HS-5 (cell line): ENCODE data around the gene CPT1B.

Source experiments
- DNase-seq: peaks from one replicate; pipeline ENCODE4 v3.0.0-alpha.2; 2012; ENCODE audit warnings: low read depth

Gene CPT1B

DNA sequence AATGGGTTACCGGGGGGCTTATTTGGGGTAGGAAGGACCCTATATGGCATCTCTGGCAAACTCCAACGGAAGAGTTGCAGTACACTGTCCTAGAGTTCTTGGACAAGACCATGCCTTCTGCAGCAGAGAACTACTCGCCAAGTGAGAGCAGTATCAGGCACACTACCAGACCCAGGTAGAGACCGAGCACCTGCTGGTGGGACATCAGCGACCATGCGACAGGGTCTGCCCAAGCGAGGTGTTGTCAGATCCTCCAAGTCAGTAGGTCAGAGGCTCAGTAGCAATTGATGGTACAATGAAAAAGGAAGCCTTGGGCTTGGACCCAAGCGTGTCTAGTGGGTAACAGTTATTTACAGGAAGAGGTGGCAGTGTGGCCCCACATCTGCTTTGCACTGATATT is 7.6 kb upstream of the CPT1B start:
- no peak for DNase-seq

GRCh38 chr22:50585238-50585637 is 7.0 kb upstream of the CPT1B start:
- DNase-seq: no peak

- no peak for DNase-seq
Measured at GRCh38 chr22:50584106-50585096, 6.2 kb upstream of the CPT1B start.

DNA sequence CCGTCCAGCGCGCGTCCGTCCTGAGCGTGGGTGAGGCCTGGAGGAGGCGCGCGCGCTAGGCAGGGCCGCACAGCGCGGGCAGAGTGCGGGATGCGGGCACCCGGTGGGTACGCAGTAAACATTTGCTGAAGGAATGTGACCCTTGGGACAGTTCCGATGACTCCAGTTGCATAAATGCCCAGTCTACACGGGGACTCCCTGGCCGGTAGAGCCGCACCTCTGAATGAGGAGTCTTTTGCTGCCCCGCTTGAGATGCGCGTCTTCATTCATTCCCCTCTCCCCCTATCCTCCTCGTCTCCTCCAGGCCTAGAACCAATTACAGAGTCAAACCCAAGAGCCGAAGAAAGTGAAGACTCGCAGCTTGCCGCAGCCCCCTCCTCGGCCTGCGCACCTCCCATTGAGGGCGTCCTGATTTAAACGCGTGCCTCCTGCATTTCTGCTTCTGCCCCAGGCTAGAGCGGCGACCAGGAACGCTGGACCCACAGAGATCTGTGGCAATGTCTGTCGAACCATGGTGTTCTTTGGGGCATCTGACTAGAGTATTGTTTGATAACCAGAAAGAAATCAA is 5.2 kb upstream of the CPT1B start:
- DNase-seq: no peak

DNA sequence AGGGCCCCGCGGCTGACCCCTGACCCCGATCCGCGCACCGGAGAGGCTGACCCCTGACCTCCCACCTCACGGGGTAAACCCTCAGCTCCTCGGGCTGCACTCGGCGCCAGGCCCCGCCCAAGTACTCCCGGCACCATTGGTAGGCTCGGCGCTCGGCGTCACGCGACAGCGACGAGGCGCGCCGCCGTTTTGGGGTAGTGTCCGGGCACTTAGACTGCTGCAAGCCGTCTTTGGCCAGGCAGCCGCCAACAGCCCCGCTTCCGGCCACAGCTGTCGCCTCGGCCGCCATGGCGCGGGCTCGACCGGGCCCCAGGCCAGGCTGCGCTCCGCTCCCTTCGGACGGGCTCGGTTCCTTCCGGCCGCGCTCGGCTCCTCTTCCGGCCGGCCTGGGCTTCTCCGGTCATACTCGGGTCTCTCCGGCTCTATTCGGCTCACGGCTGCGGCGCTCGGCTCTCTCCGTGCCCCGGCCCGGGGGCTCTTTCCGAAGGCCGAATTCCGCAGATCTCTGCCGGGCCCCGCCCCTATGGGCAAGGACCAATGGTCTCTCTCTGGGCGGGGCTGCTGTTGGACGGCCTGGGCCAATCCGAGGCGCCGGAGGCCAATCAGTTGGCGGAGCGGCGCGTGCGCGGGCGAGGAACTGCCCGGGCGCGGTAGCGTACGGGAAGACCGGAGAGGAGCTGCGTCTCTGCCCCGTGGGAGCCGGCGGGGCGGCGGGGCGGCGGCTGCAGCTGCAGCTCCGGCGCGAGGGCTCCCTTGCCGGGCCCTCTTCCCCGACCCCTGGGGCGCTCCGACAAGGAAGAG is 4.5 kb upstream of the CPT1B start, which contains the start of gene CHKB:
TSS of gene CHKB (minus strand) at position 357 of the 801 bp plus-strand sequence. CDS start at position 289, 68 bp downstream.
- peak; percentile 86 for DNase-seq

DNA sequence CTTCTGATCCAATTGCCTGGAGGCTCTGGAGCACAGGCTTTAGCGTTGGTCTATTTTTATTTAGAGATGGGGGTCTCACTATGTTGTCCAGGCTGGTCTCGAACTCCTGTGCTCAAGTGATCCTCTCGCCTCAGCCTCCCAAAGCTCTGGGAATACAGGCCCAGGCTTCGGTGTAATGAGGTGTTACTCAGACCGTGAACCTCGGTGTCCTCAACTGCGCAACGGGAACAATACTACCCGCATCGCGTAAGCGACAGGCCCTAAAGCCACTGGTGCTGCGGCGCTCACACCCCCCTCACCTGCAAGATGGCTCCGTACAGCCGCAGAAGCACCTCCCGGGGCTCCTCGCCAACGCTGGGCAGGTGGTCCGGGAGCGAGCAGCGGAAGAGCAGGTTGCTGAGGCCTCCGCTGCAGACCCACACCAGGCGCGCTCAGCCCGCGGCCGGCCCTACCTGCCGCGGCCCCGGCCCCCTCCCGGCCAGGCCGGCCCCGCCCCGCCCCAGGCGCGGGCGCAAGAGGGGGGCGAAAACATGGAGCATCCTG is 3.8 kb upstream of the CPT1B start:
- no peak for DNase-seq

DNA sequence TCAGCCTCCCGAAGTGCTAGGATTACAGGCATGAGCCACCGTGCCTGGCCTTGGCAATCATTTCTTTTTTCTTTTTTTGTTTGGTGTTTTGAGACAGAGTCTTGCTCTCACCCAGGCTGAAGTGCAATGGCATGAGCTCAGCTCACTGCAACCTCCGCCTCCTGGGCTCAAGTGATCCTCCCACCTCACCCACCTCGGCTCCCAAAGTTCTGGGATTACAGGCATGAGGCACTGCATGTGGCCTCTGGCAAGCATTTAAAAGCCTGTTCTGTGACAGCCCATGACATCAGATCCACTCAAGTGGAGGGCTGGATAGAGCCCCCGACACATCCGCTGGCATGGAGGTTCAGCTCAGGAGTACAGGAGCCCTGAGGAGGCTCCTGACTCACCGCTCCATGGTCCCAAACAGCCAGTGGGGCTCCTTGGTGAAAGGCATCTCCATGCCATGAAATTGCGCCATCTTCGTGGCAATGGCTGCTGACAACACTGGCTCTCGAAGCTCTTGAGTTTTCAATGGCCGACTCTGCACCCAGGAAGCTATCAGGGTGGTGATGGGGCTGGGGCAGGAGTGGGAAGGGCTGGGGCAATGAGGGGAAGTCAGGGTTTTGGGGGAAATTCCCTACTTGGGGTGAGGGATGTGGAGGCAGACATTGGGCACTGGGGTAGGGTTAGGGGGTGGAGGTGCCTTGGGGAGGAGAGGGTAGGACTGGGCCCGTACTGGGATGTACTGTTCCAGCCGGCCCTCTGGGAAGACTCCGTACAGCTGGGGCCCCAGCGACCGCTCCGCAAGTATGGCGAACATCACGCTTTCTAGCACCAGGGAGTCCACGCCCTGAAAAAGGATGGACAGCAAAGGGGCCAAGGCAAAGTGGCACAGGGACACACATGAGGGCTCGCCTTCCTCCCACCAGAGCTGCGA is 3.1 kb upstream of the CPT1B start:
- DNase-seq: no peak

- DNase-seq: no peak
Measured at GRCh38 chr22:50579752-50580151, 1.5 kb upstream of the CPT1B start.

DNA sequence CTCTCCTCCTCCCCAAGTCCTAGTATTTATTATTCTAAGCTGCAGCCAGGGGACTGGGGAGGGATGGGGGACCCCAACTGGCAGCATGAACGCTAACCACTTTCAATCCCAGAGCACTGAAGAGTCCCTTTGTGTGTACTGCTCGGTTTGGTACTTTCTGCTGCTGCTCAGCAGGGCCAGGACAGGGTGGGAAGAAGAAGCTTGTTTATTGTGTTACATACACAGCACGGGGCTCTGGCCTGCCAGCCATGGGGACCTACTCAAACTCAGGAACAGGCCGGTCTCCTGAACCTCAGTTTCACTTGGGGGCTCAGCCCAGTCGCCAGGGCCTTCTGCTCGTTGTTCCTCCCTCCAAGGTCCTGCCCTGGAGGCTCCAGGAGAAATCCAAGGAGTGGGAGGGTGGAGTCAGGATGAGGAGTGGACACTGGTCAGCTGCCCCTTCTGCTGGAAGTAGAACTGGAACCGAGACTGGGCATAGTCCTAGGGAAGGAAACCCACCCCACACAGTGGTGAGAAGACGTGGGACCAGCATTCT is 616 bp upstream of the CPT1B start:
- DNase-seq: no peak

- DNase-seq: no peak
Measured at GRCh38 chr22:50577697-50577986, 585 bp downstream of the CPT1B start.

GRCh38 chr22:50576806-50577696 is 1.2 kb downstream of the CPT1B start:
- DNase-seq: no peak

DNA sequence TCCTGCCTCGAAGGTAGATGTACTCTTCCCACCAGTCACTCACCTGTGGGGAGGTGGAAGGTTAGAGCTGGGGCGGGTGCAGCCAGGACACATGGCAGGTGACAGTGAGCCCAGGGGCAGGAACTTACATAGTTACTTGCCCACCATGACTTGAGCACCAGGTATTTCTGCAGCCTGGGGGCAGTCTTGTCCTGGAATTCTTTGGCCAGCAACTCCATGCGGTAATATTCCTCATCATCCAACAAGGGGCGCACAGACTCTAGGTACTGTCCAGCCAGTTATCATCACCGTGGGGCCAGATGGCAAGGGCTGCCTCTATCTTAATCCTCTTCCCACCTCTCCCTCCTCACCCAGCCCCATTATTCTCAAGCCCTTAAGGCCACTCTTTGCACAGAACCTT is 2.2 kb downstream of the CPT1B start:
- no peak for DNase-seq

GRCh38 chr22:50575426-50575941 is 2.7 kb downstream of the CPT1B start:
- DNase-seq: no peak

DNA sequence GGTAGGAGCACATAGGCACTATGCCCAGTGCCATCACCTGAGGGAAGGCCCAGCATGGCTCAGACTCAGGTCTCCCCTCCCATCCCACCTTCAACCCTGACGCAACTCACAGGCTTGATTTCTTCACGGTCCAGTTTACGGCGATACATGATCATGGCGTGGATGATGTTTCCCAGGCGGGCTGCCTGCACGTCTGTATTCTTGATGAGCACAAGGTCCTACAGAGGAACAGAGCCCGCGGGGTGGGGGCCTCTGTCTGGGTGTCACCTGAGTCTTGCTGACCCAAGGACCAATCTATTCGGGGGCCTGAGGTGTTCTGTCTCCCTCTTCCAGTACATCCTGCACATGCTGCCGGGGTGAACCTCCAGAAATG is 3.9 kb downstream of the CPT1B start:
- DNase-seq: no peak

- DNase-seq: no peak
Measured at GRCh38 chr22:50573491-50574382, 4.5 kb downstream of the CPT1B start.

GRCh38 chr22:50572965-50573364 is 5.3 kb downstream of the CPT1B start:
- DNase-seq: no peak

DNA sequence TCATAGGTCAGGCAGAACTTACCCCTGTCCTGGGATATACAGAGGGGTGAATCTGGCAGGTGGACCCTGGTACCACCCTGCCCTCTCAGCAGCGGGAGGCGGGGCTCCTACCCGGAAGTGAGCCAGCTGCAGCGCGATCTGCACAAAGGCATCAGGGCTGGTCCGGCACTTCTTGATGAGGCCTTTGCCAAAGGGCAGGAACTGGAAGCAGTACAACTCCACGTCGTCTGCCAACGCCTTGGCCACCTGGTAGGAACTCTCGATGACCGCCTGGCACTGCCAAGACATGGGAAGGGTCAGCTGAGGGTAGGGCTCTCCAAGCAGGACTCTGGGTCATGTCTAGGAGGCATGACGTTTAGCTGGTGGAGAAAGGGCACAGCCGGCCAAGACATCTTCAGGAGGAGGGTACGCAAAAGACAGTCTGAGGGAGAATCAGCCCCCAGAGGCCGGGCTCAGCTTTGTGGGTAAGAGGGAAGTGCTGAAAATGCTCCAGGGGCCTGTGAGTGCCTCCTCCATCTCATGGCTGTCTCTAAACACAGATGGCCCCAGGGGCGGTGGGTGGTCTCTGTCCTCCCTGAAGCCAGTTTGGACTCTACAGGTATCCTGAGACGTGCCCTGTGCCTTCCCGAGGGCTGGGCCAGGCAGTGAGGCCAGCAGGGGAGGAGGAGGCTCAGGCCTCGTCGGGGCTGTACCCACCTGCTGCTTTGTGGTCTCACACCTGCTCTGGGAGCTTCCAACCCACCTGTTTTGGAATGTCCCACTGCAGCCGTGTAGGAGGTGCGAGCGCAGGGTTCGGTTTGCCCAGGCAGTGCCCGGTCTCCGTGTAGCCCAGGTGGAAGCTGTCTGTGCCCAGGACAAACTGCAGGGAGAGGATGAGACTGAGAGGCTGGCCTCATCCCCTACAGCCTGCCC is 6.7 kb downstream of the CPT1B start:
- no peak for DNase-seq

GRCh38 chr22:50570861-50571260 is 7.4 kb downstream of the CPT1B start:
- no peak for DNase-seq
